Middle frontal gyrus (tissue), 1 donor: ENCODE measurements around the gene MAPK1.
"Not testable (repeated sequence)": the region's sequence is repeated elsewhere in the genome, so short reads cannot be mapped to it uniquely, and the experiment has no call there.

ENCODE experiments used
- DNase-seq: peaks from one replicate; pipeline ENCODE4 v3.0.0-alpha.2; 2015; ENCODE audit warnings: low spot score; ENCODE audit errors: extremely low spot score

MAPK1 gene

DNA sequence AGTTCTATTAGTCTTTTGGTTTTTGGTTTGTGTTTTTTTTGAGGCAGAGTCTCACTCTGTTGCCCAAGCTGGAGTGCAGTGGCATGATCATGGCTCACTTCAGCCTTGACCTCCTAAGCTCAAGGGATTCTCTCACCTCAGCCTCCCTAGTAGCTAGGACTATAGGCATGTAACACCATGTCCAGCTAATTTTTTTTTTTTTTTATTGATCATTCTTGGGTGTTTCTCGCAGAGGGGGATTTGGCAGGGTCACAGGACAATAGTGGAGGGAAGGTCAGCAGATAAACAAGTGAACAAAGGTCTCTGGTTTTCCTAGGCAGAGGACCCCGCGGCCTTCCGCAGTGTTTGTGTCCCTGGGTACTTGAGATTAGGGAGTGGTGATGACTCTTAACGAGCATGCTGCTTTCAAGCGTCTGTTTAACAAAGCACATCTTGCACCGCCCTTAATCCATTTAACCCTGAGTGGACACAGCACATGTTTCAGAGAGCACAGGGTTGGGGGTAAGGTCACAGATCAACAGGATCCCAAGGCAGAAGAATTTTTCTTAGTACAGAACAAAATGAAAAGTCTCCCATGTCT, 15.4 kb upstream of the MAPK1 start:
- DNase-seq: not testable (repeated sequence)

GRCh38 chr22:21881841-21882753, 14.7 kb upstream of the MAPK1 start:
- no peak for DNase-seq

GRCh38 chr22:21876486-21877176, 9.2 kb upstream of the MAPK1 start:
- DNase-seq: no peak

DNA sequence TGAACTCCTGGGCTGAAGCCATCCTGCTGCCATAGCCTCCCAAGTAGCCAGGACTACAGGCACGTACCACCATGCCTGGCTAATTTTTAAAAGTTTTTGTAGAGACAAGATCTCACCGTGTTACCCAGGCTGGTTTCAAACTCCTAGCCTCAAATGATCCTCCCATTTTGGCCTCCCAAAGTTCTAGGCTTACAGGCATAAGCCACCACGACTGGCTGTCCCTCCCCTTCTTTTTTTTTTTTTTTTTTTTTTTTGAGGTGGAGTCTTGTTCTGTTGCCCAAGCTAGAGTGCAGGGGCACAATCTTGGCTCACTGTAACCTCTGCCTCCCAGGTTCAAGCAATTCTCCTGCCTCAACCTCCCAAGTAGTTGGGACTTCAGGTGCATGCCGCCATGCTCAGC, 7.5 kb upstream of the MAPK1 start:
- DNase-seq: not testable (repeated sequence)

GRCh38 chr22:21873619-21874018, 6.2 kb upstream of the MAPK1 start:
- DNase-seq: no peak

GRCh38 chr22:21872741-21873140, 5.3 kb upstream of the MAPK1 start:
- DNase-seq: not testable (repeated sequence)

DNA sequence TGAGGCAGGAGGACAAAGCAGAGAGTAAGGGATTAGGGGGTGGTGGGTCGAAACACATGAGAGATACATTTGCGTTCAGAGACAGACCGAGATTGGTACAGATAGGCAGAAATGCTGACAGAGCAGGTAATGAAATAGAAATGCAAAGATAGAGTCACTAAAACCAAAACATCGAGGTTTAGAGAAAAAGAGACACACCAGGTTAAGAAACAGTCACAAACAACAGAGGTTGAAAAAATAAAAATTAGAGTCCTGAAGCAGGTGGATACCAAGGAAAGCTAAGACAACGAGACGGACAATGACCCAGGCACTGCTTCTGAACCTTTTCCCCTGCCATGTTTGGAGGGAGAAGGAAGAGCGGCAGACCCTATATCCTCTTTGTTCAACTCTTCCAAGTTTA, 1.2 kb upstream of the MAPK1 start:
- DNase-seq: no peak

- DNase-seq: no peak
Observed at GRCh38 chr22:21866833-21867527, 465 bp downstream of the MAPK1 start.

GRCh38 chr22:21865041-21865440, 2.4 kb downstream of the MAPK1 start:
- DNase-seq: no peak

- no peak for DNase-seq
Observed at GRCh38 chr22:21862386-21863245, 4.8 kb downstream of the MAPK1 start.

DNA sequence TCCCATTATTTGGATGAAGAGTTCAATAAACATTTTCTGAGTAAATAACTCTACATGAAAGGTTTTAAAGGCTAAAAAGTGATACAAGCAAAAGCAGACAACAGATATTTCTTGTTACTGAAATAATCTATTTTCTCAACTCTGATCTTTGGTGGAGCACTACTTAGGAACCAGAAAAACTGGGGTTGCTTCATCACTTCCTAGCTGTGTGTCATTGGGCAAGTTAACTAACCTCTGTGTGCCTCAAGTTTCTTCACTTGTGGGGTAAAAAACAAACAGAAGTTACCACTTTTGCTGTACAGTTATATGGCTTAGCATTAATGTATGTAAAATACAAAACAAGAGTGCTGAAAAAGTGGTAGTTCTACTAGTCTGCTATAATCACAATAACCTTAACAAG, 5.6 kb downstream of the MAPK1 start:
- DNase-seq: no peak

DNA sequence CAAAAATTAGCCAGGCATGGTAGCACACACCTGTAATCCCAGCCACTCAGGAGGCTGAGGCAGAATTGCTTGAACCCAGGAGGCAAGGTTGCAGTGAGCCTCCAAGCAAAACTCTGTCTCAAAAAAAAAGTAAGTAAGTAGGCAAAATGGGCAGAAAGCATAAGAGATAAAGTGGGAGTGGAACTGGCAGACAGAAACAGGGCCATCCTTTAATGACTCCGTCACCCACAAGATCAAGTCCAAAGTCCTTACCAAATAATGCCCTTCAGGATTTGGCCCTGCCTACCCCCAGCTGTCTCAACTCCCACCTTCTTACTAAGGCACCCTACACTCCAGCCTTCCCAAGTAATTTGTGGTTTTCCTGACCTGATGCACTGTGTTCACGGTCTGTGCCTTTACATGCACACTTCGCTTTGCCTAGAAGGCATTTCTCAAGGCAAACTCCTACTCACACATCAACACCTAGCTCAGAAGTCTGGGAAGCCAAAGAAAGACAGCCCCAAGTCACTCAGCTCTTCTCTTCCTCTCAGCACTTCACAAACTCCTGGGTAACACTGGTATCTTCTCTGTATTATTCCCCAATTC, 6.1 kb downstream of the MAPK1 start:
- no peak for DNase-seq

DNA sequence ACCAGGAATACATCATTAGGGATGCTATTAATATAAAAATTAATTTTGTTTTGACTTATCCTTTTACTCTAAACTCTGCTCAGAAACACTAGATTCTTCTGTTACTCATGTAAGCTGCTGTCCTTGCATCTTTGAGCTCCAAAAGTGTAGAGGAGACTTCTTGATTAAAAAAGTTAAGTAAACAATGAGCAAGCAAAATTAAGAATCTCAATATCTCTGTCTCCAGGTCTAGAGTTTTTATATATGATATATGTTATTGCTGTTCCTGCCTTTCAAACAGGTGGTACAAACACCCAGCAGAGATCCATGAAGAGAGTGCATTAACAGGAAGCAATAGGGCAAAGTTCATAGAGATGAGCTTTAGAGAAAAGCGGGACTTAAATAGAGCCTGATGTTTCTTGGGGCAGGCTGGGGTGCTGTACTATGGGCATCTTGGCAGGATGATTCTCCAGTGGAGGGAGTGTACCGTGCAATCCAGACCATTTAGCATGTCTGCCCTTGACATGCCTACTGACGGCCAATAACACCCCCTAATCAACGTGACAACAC, 6.9 kb downstream of the MAPK1 start:
- no peak for DNase-seq

DNA sequence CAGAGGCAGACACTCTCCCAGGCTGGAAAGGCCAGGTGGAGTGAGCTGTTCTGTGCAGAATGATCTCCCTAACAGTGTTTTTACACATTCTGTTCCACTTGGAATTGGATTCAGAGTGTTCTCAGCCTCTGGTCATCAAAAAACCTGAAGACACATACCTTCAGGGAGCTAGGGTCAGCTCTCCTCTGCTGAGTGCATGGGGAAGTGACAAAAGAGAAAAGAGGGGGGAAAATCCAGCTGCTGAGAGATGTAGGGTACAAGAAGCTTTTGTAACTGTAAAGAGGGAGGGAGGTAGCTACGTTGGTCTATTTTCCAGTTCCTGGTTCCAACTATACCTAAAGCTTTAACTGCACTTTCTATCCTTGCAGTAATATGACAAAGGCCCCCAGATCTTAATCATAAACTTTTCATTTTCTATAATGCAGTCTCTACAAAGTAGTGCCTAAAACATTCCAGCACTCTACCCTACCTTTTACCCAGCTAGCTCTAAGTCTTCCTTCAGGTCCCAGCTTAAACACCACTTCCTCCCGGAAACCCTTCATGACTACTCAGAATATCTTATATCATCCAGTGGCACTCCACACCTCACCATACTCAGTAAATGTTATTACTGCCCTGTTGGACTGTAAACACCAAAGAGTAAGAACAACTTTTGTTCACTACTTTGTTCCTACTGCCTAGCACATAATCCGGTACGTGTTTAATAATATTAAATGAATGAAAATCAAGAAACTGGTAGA, 9.2 kb downstream of the MAPK1 start:
- DNase-seq: no peak

GRCh38 chr22:21857481-21857914, 9.9 kb downstream of the MAPK1 start:
- no peak for DNase-seq

- DNase-seq: no peak
Observed at GRCh38 chr22:21856868-21857267, 10.6 kb downstream of the MAPK1 start.

- DNase-seq: no peak
Observed at GRCh38 chr22:21856197-21856596, 11.2 kb downstream of the MAPK1 start.

DNA sequence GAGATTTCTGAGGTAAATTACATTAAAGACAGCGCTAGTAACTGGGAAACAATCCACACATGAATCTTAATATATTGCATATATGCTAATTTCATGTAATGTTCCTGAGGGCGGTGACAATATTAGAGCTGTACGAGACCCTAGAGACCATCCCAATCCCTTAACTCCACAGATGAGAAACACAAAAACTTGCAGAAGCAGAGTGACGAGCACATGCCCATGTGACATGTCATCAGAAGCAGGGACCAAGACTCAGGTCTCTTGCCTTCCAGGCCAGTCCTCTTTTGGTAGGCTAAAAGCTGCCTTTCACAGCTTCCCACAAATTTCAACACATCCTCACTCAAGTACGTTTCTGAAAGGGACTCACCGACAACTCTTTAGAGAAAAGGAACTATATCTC, 11.8 kb downstream of the MAPK1 start:
- no peak for DNase-seq

- no peak for DNase-seq
Observed at GRCh38 chr22:21850660-21851059, 16.8 kb downstream of the MAPK1 start.
